SK-N-MC (cell line): Measurements from ENCODE around the gene LCE6A.

Source experiments
- DNase-seq: peaks from one replicate; pipeline ENCODE4 v3.0.0-alpha.2; 2011; ENCODE audit warnings: low read depth, low spot score
- H3K27ac ChIP-seq: fragments of 200-600 bp; sonication (generic); 2 replicates; pipeline ENCODE4 v1.5.1; 2016; ENCODE audit warnings: mixed run types
- H3K36me3 ChIP-seq: fragments of 200-600 bp; sonication (generic); 2 replicates; pipeline ENCODE4 v1.6.1; 2017; ENCODE audit warnings: antibody characterized with exemption, low read length, mixed read lengths; ENCODE audit not compliant: insufficient read depth
- H3K4me3 ChIP-seq: fragments of 200-600 bp; sonication (generic); 2 replicates; pipeline ENCODE4 v1.5.1; 2016
- H3K9ac ChIP-seq: fragments of 200-600 bp; sonication (generic); 2 replicates; pipeline ENCODE4 v1.8.0; 2017; ENCODE audit warnings: mixed run types, mixed read lengths; ENCODE audit not compliant: insufficient read length
- H3K9me3 ChIP-seq: fragments of 200-600 bp; sonication (generic); 2 replicates; pipeline ENCODE4 v1.6.1; 2017; ENCODE audit warnings: low read depth, mild to moderate bottlenecking, antibody characterized with exemption, low read length, moderate library complexity, mixed read lengths
- EZH2 ChIP-seq: fragments of 200-600 bp; sonication (generic); IDR thresholded peaks from one replicate; pipeline ENCODE4 v1.6.1; 2017; ENCODE audit warnings: antibody characterized with exemption
- FOXP2 ChIP-seq: optimal IDR thresholded peaks from 2 replicates; pipeline ENCODE3; 2011; ENCODE audit warnings: mild to moderate bottlenecking, moderate library complexity; ENCODE audit not compliant: insufficient read depth; ENCODE audit errors: extremely low read length, control extremely low read depth
- POLR2AphosphoS5 ChIP-seq: IDR thresholded peaks from 2 replicates; pipeline ENCODE4 v1.6.1; 2012; ENCODE audit warnings: mild to moderate bottlenecking, low read depth, low read length, borderline replicate concordance

Gene LCE6A

DNA sequence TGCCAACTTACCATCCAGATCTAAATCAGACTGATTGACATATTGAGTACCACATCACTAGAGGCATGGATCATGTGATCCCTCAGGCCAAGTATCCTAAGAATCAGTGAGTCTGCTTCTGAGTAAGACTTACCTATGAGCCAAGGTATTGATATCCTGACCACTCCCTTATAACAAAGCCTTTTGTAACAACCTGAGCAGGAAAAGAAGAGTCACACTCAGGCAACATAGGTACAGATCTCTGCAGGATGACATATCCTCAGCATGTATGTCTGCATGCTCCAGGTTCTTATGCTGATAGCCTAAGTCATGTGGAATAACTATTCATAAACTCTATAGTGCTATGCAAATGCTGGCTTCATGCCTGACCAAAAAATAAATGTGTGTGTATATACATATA lies 17.7 kb upstream of the LCE6A start:
- TF ChIP-seq EZH2 = no peak
- TF ChIP-seq POLR2AphosphoS5 = no peak
- no peak for TF ChIP-seq FOXP2
- no peak overlapping the region for H3K9ac ChIP-seq
- no peak overlapping the region for H3K27ac ChIP-seq
- no peaks in the 10 kb centered on the region for H3K36me3 ChIP-seq
- no peak overlapping the region for H3K4me3 ChIP-seq
- no peak for DNase-seq
- H3K9me3 ChIP-seq = no peaks in the 10 kb centered on the region

DNA sequence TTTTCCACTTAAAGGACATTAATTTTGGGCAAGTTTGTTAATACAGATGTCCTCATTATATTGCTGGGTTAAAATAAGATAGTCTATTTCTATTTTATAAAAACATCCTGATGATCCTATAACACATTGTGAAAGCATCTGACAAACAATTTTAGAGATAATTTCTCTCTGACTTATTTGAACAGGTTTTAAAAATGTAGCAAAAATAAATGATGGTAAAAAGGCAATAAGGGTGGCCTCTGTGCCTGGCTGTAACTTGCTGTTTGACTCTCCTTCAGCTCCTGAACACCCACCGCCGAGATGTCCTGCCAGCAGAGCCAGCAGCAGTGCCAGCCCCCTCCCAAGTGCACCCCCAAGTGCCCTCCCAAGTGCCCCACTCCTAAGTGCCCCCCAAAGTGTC lies 15.5 kb upstream of the LCE6A start, which contains the start of gene LCE1A:
Gene LCE1A, plus strand, starts transcription at position 301 of the 400 bp plus-strand sequence. Its CDS starts 0 bp downstream, at position 301.
- Histone ChIP-seq H3K36me3 (no peaks in the 10 kb centered on the region), H3K27ac (no peak within 1 kb of the TSS), H3K9ac (no peak within 1 kb of the TSS), H3K9me3 (no peaks in the 10 kb centered on the region), H3K4me3 (no peak within 1 kb of the TSS)
- no peak for DNase-seq
- no peak for TF ChIP-seq FOXP2
- TF ChIP-seq POLR2AphosphoS5 = no peak
- TF ChIP-seq EZH2 = no peak

DNA sequence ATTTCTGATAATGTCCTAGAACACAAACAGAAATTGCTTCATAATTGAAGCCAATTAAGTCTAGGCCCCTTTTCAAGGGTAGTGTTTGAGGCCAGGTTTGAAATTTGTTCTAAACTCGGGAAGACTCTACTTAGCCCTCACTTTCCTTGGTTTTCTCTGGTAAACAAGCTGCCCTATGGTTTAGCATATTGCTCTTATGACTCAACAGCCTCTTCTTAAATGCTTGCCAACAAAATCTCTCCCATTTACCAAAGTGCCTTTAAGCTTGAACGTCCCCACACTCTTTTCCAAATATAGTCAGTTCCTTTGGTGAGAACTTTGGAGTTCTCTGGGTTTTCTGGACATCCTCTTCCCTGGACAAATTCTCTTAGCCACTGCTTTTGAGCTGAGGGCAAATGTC lies 5.8 kb upstream of the LCE6A start:
- DNase-seq = no peak
- TF ChIP-seq EZH2 = no peak
- TF ChIP-seq FOXP2 = no peak
- no peak for TF ChIP-seq POLR2AphosphoS5
- no peak overlapping the region for H3K27ac ChIP-seq

DNA sequence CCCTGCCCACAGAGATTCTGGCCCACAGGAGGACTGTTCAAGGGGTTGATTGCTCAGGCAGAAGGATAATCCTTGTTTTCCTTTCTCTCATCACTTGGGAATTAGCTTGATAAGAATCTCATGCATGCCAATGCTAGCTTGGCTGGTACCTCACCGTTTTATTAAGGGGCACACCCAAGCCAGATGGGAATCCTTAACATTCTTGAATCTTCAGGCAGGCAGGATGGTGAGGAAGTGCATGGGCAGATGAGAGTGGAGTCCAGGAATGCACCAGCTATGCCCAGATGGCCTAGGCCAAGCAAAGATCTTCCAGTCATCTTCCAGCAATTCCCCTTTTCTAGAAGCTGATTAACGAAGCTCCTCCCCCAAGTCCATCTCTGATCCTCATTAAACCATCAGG lies 13.0 kb downstream of the LCE6A start:
- Histone ChIP-seq H3K4me3 (no peak overlapping the region), H3K9me3 (no peaks in the 10 kb centered on the region), H3K36me3 (no peaks in the 10 kb centered on the region), H3K27ac (no peak overlapping the region), H3K9ac (no peak overlapping the region)
- TF ChIP-seq EZH2 = no peak
- no peak for TF ChIP-seq POLR2AphosphoS5
- no peak for TF ChIP-seq FOXP2
- no peak for DNase-seq

More for the DNA sequence above, 5.8 kb upstream of the LCE6A start:
- Histone ChIP-seq H3K9me3 (no peaks in the 10 kb centered on the region), H3K4me3 (no peak overlapping the region), H3K9ac (no peak overlapping the region), H3K36me3 (no peaks in the 10 kb centered on the region)

DNA sequence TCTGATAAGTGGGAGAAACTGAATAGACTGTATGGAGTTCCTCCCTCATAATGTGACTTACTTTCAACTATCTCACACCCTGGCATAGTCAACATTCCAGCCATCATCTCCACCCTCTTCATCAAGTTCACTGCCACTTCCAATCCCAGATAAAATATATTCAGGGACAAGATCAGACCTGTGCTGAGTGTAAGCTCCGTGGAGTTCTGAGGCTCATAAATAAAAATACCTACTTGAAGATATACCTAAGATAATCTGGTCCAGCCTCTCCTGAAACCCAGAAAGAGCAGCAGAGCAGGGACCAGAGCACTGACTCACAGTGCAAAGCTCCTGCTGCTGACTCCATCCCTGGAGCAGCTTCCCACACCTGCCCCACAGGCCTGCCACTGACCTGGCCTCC lies 15.4 kb downstream of the LCE6A start:
- H3K4me3 ChIP-seq = no peak overlapping the region
- H3K36me3 ChIP-seq = no peaks in the 10 kb centered on the region
- H3K9ac ChIP-seq = no peak overlapping the region
- DNase-seq = no peak
- no peak overlapping the region for H3K27ac ChIP-seq
- H3K9me3 ChIP-seq = no peaks in the 10 kb centered on the region
- TF ChIP-seq FOXP2 (no peak), EZH2 (no peak), POLR2AphosphoS5 (no peak)

DNA sequence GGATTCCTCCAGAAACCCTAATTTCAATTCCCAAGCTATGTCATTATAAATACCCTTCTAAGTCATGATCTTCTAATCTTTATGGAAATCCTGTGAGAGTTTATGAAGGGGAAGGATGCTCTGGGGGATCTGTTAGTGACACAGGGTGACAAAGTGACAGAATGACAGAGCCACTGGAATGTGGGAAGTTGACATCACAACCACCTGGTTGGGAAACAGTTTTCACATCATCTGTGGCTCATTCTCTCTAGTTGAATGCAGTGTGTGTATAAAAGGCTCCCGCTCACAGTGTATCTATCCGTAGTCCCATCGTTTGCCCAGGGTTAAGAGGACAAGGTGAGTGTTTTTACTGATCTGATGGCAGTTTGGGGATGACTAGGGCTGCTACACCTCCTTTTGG lies 17.0 kb downstream of the LCE6A start, which contains the start of gene LCE7A:
Gene LCE7A, plus strand, starts transcription at position 301 of the 400 bp plus-strand sequence. CDS start 702 bp downstream, outside the sequence.
- no peak for DNase-seq
- H3K36me3 ChIP-seq = no peaks in the 10 kb centered on the region
- no peaks in the 10 kb centered on the region for H3K9me3 ChIP-seq
- H3K4me3 ChIP-seq = no peak within 1 kb of the TSS
- TF ChIP-seq EZH2 (no peak), POLR2AphosphoS5 (no peak), FOXP2 (no peak)
- no peak within 1 kb of the TSS for H3K9ac ChIP-seq
- H3K27ac ChIP-seq = no peak within 1 kb of the TSS

DNA sequence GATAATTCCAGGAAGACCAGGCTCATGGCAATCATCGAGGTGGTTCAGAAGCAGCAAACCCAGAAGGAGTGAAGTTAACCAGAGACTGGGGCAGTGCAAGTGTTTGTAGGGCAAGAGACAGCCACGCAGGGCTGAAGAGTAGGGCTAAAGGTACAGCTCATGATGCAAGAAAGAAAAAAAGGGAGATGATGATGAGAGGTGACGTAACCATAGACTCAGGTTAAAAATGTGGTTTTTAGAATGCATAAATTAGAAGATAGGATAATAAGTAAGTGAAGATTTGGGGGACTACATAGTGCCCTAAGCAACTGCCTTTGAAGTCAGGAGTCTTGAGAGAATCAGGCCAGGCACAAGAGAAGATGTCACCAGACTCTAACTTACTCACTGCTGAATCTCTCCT lies 17.5 kb downstream of the LCE6A start:
- Histone ChIP-seq H3K36me3 (no peaks in the 10 kb centered on the region), H3K4me3 (no peak overlapping the region), H3K9ac (no peak overlapping the region), H3K9me3 (no peaks in the 10 kb centered on the region), H3K27ac (no peak overlapping the region)
- no peak for DNase-seq
- TF ChIP-seq EZH2 = no peak
- no peak for TF ChIP-seq POLR2AphosphoS5
- no peak for TF ChIP-seq FOXP2

DNA sequence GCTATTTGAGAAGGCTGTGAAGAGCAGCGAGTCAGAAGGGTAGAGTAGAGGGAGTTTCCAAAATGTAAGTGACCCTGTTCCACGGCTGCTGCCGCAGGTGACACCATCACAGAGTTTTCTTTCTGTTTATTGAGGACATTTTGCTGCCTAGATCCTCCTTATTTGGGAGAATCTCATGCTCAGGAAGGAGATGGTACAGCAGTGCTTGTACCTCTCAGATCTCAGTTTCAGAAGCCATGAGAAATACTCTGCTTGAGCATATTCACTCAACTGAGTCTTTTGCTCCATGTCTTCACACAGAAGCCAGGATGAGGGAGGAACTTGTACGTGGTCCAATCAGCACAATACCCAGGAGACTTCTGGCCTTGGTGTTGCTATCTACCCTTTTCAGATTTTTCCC lies 18.7 kb downstream of the LCE6A start:
- no peak for DNase-seq
- Histone ChIP-seq H3K9me3 (no peaks in the 10 kb centered on the region), H3K9ac (no peak overlapping the region), H3K4me3 (no peak overlapping the region), H3K27ac (no peak overlapping the region), H3K36me3 (no peaks in the 10 kb centered on the region)
- no peak for TF ChIP-seq FOXP2
- no peak for TF ChIP-seq EZH2
- no peak for TF ChIP-seq POLR2AphosphoS5

DNA sequence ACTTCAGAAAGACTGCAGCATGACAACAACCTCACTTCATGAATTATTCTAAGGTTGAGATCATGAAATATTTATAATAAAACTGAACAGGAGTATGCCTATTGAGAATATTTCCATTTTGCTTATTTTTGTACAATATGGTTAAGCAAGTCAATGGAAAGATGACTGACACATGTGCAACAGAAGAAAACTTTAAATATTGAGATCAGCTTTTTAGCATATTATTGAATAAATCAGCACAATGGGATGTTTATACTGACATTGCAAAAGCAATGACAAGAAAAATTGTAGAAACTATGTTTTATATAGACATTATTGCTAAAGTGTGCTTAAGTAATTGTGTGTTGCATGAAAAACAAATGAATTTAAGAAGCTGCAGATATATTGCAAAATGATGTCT lies 21.8 kb downstream of the LCE6A start:
- Histone ChIP-seq H3K9ac (no peak overlapping the region), H3K36me3 (no peaks in the 10 kb centered on the region), H3K27ac (no peak overlapping the region), H3K4me3 (no peak overlapping the region), H3K9me3 (no peaks in the 10 kb centered on the region)
- no peak for DNase-seq
- TF ChIP-seq FOXP2 (no peak), EZH2 (no peak), POLR2AphosphoS5 (no peak)

DNA sequence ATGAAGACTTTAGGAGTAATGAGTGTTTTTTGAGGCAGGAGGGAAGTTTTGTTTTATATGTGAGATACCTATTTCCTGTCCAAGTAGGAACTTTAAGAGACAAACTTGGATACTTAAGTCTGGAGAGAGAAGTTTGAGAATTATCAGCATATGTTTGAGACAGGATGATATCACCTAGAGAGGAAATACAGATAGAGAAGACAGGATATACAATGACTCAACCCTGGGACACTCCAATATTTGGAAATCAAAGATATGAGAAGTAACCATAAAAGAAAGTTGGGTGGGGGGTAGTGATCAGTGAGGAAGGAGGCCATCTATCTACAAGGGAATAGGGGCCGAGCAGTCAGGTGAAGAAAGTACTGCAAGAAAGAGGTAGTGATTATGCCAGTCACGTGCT lies 23.7 kb downstream of the LCE6A start:
- H3K36me3 ChIP-seq = no peaks in the 10 kb centered on the region
- H3K4me3 ChIP-seq = no peak overlapping the region
- no peak overlapping the region for H3K9ac ChIP-seq
- no peak for DNase-seq
- H3K27ac ChIP-seq = no peak overlapping the region
- TF ChIP-seq EZH2 (no peak), POLR2AphosphoS5 (no peak), FOXP2 (no peak)
- H3K9me3 ChIP-seq = no peaks in the 10 kb centered on the region
